Activated CD4-positive, alpha-beta T cell treated with anti-CD3 and anti-CD28 coated beads for 36 hours (primary cell): Measurements from ENCODE around the gene POLR3GL. TPM values are rescaled to one million over a fixed set of nuclear protein-coding genes. Genes with fewer than 3 reads are reported as not detected.

Experiments used
- ATAC-seq: fragments of 200-7000 bp; cut with Tn5 transposase; one replicate; pipeline ENCODE4 v1.10.0; 2021; ENCODE audit warnings: mild to moderate bottlenecking, moderate library complexity
- CTCF ChIA-PET: fragments of 350-600 bp; sonication (Branson Sonifier 250); formaldehyde crosslinking; loops from one replicate; lab custom pipeline; 2021; ENCODE audit warnings: antibody characterized with exemption; lab: Charles Lee
- POLR2A ChIA-PET: fragments of 350-600 bp; sonication (Branson Sonifier 250); formaldehyde crosslinking; loops from one replicate; lab custom pipeline; 2021; ENCODE audit warnings: antibody characterized with exemption, inconsistent platforms; lab: Charles Lee
- DNase-seq: peaks from one replicate; pipeline ENCODE4 v3.0.0-alpha.2; 2020
- H3K27ac Mint-ChIP-seq: one replicate; pipeline ENCODE4 v1.8.0; 2021; ENCODE audit warnings: mixed read lengths
- H3K27me3 Mint-ChIP-seq: one replicate; pipeline ENCODE4 v1.8.0; 2021; ENCODE audit warnings: mixed read lengths
- H3K36me3 Mint-ChIP-seq: one replicate; pipeline ENCODE4 v1.8.0; 2021; ENCODE audit warnings: low read depth, mixed read lengths
- H3K4me1 Mint-ChIP-seq: one replicate; pipeline ENCODE4 v1.8.0; 2021; ENCODE audit warnings: mixed read lengths
- H3K4me3 Mint-ChIP-seq: one replicate; pipeline ENCODE4 v1.8.0; 2021; ENCODE audit warnings: mild to moderate bottlenecking, moderate library complexity, mixed read lengths
- H3K9me3 Mint-ChIP-seq: one replicate; pipeline ENCODE4 v1.8.0; 2021; ENCODE audit warnings: low read depth, mixed read lengths
- intact Hi-C, 2 experiments: fragments of 100-400 bp; cut with DNase I in 1 of 2; cut with micrococcal nuclease in 1 of 2; formaldehyde crosslinking; loops; one replicate each; pipeline versions ENCODE4 v1.14.2 to v1.15.1; 2022 to 2024; cut with DNase I, micrococcal nuclease
- total RNA-seq, 2 experiments: library from RNA; stranded (reverse); gene quantifications; one replicate each; pipeline ENCODE4 v1.2.3, GENCODE V29; 2021

POLR3GL gene
- total RNA-seq, 2 experiments from 2014 or later = 19.3 to 22.4 TPM

DNA sequence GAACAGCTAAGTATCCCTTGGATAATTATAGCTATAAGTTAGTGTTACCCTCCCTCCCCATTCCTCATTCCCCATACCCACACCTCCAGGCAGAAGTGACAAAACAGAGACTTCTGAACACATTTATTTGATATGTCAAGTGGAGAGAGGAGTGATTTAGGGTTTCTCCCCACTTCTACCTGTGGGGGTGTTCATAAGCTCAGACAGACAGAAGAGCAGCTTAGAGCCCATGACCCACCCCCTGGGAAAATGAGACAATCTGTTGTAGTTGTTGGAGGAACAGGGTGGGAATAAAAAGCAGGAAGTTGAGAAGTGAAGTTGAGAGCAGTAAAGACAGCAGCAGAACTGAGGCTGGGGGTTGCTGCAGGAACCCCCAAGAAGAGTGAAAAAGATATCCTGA lies 5.2 kb upstream of the POLR3GL start:
- Mint-ChIP-seq H3K9me3 (no peaks in the 10 kb centered on the region), H3K36me3 (peaks cover 10% of the 10 kb centered on the region), H3K27me3 (no peaks in the 10 kb centered on the region), H3K4me1 (peaks cover 60% of the 10 kb centered on the region), H3K4me3 (peak overlapping the region; percentile 17), H3K27ac (peak overlapping the region; percentile 45)
- CTCF ChIA-PET = interaction anchor here (1.5 to 5.1 kb wide), 3 partner anchors 11 to 114 kb away, joined by 5 to 38 read pairs (median 10); partner anchors contain the start of gene NUDT17
- intact Hi-C loops = no loop called here
- ATAC-seq (no peak), DNase-seq (no peak)
- POLR2A ChIA-PET = interaction anchor here (0.8 to 3.5 kb wide), 3 partner anchors 20 to 32 kb away, joined by 5 to 43 read pairs (median 12); partner anchors contain the start of gene RBM8A

DNA sequence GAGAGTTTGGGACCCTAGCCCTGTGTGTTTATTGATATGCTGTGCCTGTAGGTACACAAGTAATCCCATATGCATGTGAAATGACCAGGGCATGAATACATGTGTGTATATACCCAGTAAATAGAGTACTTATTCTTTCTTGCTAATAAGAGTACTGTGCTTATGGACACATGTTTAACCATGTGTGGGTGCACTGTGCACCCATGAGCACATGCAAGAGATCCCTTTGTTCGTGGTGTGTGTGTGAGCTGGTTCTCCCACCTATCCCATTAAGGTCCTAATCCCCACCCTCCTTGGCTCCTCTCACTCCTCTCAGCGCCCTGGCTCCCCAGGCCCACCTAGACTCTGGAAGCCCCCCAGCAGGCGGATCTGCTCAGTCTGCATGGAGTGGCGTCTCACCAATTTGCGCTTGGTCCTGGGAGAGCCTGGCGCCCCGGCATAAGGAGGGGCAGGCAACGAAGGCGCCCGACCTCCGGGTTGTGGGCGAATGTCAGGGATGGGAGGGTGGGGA lies 4.5 kb upstream of the POLR3GL start:
- no peaks in the 10 kb centered on the region for H3K9me3 Mint-ChIP-seq
- peaks cover 55% of the 10 kb centered on the region for H3K4me1 Mint-ChIP-seq
- H3K27ac Mint-ChIP-seq = no peak overlapping the region
- CTCF ChIA-PET = interaction anchor here (1.0 to 5.1 kb wide), 3 partner anchors 17 to 115 kb away, joined by 5 to 38 read pairs (median 10); partner anchors contain the start of gene NUDT17
- POLR2A ChIA-PET = interaction anchor here (0.8 kb wide), 1 partner anchor 33 kb away, joined by 5 read pairs; the partner anchor contains the start of gene RBM8A
- no peaks in the 10 kb centered on the region for H3K27me3 Mint-ChIP-seq
- peaks cover 10% of the 10 kb centered on the region for H3K36me3 Mint-ChIP-seq
- intact Hi-C loops = loop anchor here in 1 of 2 experiments (5.0 kb wide), 1 partner anchor 92 kb away; no protein-coding TSS in a partner anchor
- no peak for ATAC-seq
- H3K4me3 Mint-ChIP-seq = peak overlapping the region; percentile 85
- no peak for DNase-seq

DNA sequence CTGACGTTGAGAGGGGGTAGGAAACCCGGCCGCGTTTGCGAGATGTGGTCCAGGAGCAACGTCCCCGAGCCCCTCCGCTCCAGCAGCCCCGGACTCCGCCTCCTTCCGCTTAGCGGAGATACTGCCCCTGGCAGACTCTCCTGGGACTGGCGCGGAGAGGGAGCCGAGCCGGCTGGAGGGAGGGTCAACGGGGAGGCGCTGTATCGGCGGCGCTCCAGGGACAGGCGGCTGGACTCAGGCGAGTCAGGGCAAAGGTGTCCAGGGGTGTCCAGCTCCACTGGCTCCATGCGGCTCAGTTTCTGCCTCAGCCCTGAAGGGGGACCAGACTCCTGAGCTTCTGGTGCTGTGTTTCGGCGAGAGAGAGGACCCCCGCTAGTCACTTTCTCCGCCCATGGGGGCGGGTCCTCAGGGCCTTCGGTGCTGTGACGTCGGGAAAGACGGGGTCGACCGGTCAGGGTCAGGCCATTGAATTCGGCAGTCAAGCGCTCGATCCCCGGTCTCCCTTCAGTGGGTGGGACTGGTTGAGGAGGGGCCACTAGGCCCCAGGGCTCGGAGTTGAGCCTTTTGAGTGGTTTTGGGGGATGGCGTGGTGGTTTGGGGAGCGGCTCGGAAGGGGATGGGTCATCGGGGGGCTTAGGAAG lies 3.9 kb upstream of the POLR3GL start:
- no peak for ATAC-seq
- Mint-ChIP-seq H3K4me1 (peaks cover 53% of the 10 kb centered on the region), H3K36me3 (peaks cover 9% of the 10 kb centered on the region), H3K27ac (peak overlapping the region; percentile 91), H3K27me3 (no peaks in the 10 kb centered on the region), H3K4me3 (peak overlapping the region; percentile 85), H3K9me3 (no peaks in the 10 kb centered on the region)
- DNase-seq = peak; percentile 71
- ChIA-PET POLR2A (interaction anchor here (2.4 kb wide), 1 partner anchor 33 kb away, joined by 8 read pairs; the partner anchor contains the start of gene RBM8A), CTCF (interaction anchor here (1.0 kb wide), 2 partner anchors 18 to 23 kb away, joined by 3 to 5 read pairs; no protein-coding TSS in a partner anchor)
- intact Hi-C loops = loop anchor here in 1 of 2 experiments (5.0 kb wide), 1 partner anchor 92 kb away; no protein-coding TSS in a partner anchor

DNA sequence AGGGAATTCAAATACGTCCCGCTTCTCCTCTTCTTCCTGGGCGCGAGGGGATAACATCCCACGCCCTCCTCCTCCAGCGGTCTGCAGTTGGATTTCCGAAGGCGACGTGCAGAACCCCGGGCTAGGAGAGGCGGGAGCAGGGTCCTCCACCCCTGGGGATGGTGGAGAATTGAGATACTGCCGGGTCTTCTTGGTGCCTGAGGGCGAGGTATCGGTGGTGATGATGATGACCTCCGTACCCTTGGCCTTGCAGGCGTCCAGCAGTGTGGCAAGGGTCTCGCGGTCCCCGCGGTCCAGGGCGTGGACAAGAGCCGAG lies 3.4 kb upstream of the POLR3GL start:
- Mint-ChIP-seq H3K36me3 (peaks cover 9% of the 10 kb centered on the region), H3K9me3 (no peaks in the 10 kb centered on the region)

DNA sequence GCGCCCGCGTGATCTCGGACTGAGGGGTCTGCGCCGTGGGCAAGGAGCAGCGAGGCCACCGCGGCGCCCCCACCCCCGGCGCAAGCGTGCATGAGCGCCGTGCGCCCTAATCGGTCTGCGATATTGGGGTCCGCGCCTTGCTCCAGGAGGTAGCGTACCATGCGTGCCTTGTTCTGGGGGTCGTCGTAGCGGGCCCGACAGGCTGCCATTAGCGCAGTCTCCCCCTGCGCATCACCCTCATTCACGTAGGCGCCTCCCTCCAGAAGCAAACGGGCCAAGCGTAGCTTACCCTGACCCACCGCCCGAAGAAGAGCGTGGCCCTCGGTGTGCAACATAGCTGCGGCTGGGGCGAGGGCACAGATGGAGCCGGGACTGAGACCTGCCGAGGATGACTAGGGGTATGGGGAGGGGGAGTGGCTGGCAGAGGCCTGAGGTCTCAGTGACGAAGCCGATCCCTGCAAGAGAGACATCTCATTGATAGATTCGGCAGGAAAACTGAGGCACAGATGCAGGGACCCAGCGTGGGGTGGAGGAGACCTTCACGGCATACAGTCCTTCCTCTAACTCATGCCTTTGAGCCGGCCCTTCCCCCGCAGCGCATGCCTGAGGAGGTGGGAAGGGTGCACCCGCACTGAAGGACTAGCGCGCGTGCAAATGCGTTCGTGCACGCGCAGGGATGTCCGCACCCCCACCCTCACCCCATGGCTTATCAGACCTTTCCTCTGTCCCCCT lies 2.9 kb upstream of the POLR3GL start:
- CTCF ChIA-PET = interaction anchor here (1.0 kb wide), 1 partner anchor 22 kb away, joined by 3 read pairs; no protein-coding TSS in a partner anchor
- ATAC-seq (peak; percentile 2), DNase-seq (peak; percentile 83)
- Mint-ChIP-seq H3K27ac (peak overlapping the region; percentile 91), H3K27me3 (no peaks in the 10 kb centered on the region), H3K4me3 (peak overlapping the region; percentile 85), H3K9me3 (no peaks in the 10 kb centered on the region), H3K36me3 (peaks cover 9% of the 10 kb centered on the region), H3K4me1 (peaks cover 46% of the 10 kb centered on the region)
- intact Hi-C loops = loop anchor here in 1 of 2 experiments (5.0 kb wide), 1 partner anchor 91 kb away; no protein-coding TSS in a partner anchor
- POLR2A ChIA-PET = interaction anchor here (1.2 to 4.7 kb wide), 3 partner anchors 34 to 103 kb away, joined by 4 to 38 read pairs (median 8); partner anchors contain the start of genes PIAS3 and RBM8A

More for the DNA sequence above, 3.4 kb upstream of the POLR3GL start:
- H3K4me3 Mint-ChIP-seq = peak overlapping the region; percentile 85
- POLR2A ChIA-PET = interaction anchor here (2.4 to 4.7 kb wide), 2 partner anchors 34 to 91 kb away, joined by 8 to 38 read pairs; partner anchors contain the start of gene RBM8A
- CTCF ChIA-PET = interaction anchor here (1.0 kb wide), 2 partner anchors 19 to 23 kb away, joined by 3 to 5 read pairs; no protein-coding TSS in a partner anchor
- DNase-seq (no peak), ATAC-seq (no peak)
- intact Hi-C loops = loop anchor here in 1 of 2 experiments (5.0 kb wide), 1 partner anchor 91 kb away; no protein-coding TSS in a partner anchor
- peak overlapping the region; percentile 91 for H3K27ac Mint-ChIP-seq
- peaks cover 49% of the 10 kb centered on the region for H3K4me1 Mint-ChIP-seq
- no peaks in the 10 kb centered on the region for H3K27me3 Mint-ChIP-seq

DNA sequence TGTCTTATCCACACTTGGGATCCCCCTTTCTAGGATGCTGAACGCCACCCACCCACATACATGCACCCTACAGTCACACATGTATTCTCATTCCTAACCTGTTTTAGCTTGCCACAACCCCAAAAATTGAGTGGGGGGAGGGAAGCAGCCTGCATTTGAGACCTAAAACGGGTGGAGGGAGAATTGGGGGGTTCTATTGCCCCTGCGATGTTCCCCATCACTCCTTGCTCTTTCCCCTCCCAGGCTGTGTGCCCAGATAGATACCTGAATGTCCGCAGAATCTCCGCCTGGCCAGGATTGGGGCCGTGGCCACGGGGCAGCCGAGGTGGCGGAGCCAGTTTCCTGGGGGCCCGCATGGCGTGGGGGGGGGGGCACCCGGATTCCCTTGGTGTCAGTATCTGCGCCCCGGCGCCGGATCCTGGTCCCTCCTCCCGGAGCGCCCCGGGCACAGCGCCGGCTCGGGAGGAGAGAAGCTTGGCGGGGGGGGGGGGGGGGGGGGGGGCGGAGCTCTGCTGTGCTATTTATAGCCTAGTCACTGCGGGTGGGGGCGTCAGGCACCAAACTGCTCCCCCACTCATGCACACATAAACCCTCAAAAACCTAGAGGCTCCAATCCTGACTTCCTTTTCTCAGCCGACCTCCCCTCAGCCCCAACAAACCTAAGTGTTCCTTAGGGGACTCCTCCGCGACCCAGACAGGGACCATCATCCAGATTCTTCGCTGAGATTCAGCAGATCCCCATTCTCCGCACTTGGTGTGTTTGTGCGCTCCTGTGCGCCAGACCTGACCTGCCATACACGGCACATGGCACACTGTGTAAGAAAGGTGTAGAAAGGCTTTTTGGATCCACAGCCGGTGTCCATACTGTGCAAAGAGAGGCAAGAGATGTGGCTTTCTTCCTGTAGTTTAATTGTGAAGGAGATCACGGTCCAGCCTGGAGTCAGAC lies 2.1 kb upstream of the POLR3GL start:
- Mint-ChIP-seq H3K4me1 (peaks cover 44% of the 10 kb centered on the region), H3K27me3 (no peaks in the 10 kb centered on the region), H3K27ac (peak overlapping the region; percentile 91), H3K4me3 (peak overlapping the region; percentile 85), H3K36me3 (peaks cover 14% of the 10 kb centered on the region), H3K9me3 (peaks cover 7% of the 10 kb centered on the region)
- peak; percentile 62 for DNase-seq
- POLR2A ChIA-PET = interaction anchor here (0.8 to 4.7 kb wide), 5 partner anchors 17 to 103 kb away, joined by 3 to 38 read pairs (median 4); partner anchors contain the start of genes PIAS3 and RBM8A
- peak; percentile 0 for ATAC-seq
- intact Hi-C loops = loop anchor here in 1 of 2 experiments (5.0 kb wide), 1 partner anchor 90 kb away; no protein-coding TSS in a partner anchor
- CTCF ChIA-PET = interaction anchor here (0.6 to 6.1 kb wide), 8 partner anchors 14 to 117 kb away, joined by 3 to 46 read pairs (median 8); partner anchors contain the start of gene NUDT17

DNA sequence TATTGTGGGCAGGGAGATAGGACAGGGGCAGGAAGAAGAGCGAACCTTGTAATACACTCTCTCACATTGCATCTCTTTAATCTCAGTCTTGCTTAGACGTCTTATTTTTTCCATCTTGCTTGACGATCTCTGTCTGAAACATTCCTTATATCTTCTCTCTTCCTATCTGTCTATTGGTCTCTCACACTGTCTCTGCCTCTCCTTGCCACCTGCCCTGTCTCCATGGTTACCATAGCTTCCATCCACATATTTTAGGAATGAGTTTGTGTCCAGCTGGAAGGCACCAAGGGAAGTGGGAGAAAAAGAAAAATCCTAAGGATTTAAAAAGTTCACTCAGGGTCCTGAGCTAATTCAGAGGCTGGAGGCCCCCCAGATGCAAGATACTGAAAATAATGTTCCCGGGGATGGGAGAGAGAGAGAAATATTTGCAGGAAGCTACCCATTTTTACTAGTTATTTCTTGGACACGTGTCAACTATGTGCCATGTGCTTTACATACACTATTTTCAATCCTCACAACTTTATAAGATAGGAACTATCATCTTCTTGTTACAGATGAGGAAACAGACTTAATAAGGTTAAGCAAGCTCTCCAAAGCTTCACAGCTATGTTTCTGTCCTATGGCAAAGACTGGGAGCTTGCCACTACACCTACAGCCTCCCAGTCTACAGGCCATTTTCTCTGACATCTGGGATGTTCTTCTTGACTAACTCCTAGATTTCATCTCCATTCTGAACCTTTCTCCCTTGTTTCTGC lies 1.0 kb upstream of the POLR3GL start:
- no peak for ATAC-seq
- peaks cover 20% of the 10 kb centered on the region for H3K36me3 Mint-ChIP-seq

DNA sequence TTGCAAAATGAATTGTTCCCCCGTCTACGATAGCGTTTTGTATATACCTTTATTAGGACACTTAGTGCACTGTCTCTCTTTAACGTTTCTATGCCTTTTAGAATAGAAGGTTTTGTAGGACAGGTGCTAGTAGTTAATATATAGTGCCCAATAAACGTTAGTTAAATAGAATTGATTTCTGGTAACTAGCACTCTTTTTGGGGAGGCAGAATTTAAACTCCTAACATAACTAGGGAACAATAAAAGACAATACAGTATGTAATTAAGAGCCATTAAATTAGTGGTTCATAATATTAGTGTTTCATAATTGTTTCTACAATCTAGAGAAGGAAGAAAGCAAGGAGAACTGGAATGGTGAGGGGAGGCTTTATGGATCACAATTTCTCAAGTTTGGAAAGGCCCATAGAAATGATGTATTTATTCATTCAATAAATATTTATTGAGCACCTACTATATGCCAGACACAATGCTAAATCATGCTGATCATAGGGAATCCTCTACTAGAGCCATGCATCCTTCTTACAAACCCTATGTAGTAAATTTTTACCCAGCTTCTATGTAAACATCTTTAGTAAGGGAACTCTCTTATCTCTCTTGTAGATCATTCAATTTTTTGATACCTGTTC lies 742 bp downstream of the POLR3GL start:
- peaks cover 10% of the 10 kb centered on the region for H3K9me3 Mint-ChIP-seq
- ATAC-seq (no peak), DNase-seq (no peak)
- no peaks in the 10 kb centered on the region for H3K27me3 Mint-ChIP-seq
- H3K4me3 Mint-ChIP-seq = peak overlapping the region; percentile 85
- H3K36me3 Mint-ChIP-seq = peaks cover 18% of the 10 kb centered on the region
- ChIA-PET CTCF (interaction anchor here (0.6 to 6.1 kb wide), 17 partner anchors 8 to 120 kb away, joined by 3 to 46 read pairs (median 5); partner anchors contain the start of genes NUDT17, PIAS3, RBM8A and TXNIP), POLR2A (interaction anchor here (0.6 to 4.7 kb wide), 12 partner anchors 8 to 139 kb away, joined by 3 to 38 read pairs (median 5); partner anchors contain the start of genes PIAS3, RBM8A and TXNIP)
- H3K27ac Mint-ChIP-seq = peak overlapping the region; percentile 87
- intact Hi-C loops = loop anchor here (2.0 kb wide), 2 partner anchors 14 to 78 kb away; no protein-coding TSS in a partner anchor
- H3K4me1 Mint-ChIP-seq = peaks cover 27% of the 10 kb centered on the region

More for the DNA sequence above, 1.0 kb upstream of the POLR3GL start:
- H3K27me3 Mint-ChIP-seq = no peaks in the 10 kb centered on the region
- H3K4me3 Mint-ChIP-seq = peak overlapping the region; percentile 85
- ChIA-PET CTCF (interaction anchor here (0.6 to 6.1 kb wide), 20 partner anchors 10 to 118 kb away, joined by 3 to 46 read pairs (median 5); partner anchors contain the start of genes NUDT17, RBM8A and TXNIP), POLR2A (interaction anchor here (0.6 to 4.7 kb wide), 13 partner anchors 10 to 136 kb away, joined by 3 to 38 read pairs (median 5); partner anchors contain the start of genes NUDT17, PIAS3, RBM8A and TXNIP)
- H3K27ac Mint-ChIP-seq = peak overlapping the region; percentile 87
- H3K9me3 Mint-ChIP-seq = peaks cover 10% of the 10 kb centered on the region
- DNase-seq = no peak
- intact Hi-C loops = loop anchor here (1.0 to 5.0 kb wide), 11 partner anchors 7 to 104 kb away; partner anchors contain the start of genes PIAS3 (in 2 of the 2), RBM8A (in 2 of the 2), PEX11B (in 1 of the 2) and TXNIP (in 1 of the 2)
- peaks cover 39% of the 10 kb centered on the region for H3K4me1 Mint-ChIP-seq
